ENCODE data around the gene RSPH3.

GRCh38 chr6:158959552-158959951, 40.5 kb downstream of the RSPH3 start:
- TF ChIP-seq, protein P1, sequence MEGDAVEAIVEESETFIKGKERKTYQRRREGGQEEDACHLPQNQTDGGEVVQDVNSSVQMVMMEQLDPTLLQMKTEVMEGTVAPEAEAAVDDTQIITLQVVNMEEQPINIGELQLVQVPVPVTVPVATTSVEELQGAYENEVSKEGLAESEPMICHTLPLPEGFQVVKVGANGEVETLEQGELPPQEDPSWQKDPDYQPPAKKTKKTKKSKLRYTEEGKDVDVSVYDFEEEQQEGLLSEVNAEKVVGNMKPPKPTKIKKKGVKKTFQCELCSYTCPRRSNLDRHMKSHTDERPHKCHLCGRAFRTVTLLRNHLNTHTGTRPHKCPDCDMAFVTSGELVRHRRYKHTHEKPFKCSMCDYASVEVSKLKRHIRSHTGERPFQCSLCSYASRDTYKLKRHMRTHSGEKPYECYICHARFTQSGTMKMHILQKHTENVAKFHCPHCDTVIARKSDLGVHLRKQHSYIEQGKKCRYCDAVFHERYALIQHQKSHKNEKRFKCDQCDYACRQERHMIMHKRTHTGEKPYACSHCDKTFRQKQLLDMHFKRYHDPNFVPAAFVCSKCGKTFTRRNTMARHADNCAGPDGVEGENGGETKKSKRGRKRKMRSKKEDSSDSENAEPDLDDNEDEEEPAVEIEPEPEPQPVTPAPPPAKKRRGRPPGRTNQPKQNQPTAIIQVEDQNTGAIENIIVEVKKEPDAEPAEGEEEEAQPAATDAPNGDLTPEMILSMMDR (IDR thresholded peaks at IDR 0.05) = no peak
- no peak for TF ChIP-seq POLR2A (IDR thresholded peaks at IDR 0.05)
- no peak for TF ChIP-seq EP300 (IDR thresholded peaks at IDR 0.05)
